COLO668 (cell line): Measurements from ENCODE around the gene ZNF507.

Source experiments
- DNase-seq: peaks from one replicate; lab custom pipeline; 2025; ENCODE audit not compliant: unreplicated experiment; lab: John Stamatoyannopoulos, UW

ZNF507 gene

DNA sequence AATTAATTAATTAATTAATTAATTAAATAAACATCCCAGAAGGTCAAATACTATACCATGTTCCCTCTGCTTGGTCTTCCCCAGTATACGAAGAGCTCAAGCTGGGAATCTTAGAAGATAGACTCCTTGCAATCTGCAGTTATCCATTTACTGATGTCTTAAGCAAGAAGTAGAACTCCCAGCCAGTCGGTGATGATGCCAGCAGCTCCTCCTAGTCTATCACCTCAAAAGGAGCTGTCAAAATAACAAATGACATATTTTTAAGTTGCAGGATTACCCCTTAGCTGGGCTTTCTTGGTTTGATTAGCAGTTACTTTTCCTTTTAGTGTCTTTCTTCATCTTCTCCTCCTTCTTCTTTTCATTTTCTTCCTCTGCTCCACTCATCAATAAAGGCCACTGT lies 6.0 kb upstream of the ZNF507 start:
- DNase-seq: no peak

GRCh38 chr19:32339988-32340874 lies 5.2 kb upstream of the ZNF507 start:
- peak; percentile 46 for DNase-seq

- DNase-seq: no peak
Measured at GRCh38 chr19:32342695-32343094, 2.7 kb upstream of the ZNF507 start.

DNA sequence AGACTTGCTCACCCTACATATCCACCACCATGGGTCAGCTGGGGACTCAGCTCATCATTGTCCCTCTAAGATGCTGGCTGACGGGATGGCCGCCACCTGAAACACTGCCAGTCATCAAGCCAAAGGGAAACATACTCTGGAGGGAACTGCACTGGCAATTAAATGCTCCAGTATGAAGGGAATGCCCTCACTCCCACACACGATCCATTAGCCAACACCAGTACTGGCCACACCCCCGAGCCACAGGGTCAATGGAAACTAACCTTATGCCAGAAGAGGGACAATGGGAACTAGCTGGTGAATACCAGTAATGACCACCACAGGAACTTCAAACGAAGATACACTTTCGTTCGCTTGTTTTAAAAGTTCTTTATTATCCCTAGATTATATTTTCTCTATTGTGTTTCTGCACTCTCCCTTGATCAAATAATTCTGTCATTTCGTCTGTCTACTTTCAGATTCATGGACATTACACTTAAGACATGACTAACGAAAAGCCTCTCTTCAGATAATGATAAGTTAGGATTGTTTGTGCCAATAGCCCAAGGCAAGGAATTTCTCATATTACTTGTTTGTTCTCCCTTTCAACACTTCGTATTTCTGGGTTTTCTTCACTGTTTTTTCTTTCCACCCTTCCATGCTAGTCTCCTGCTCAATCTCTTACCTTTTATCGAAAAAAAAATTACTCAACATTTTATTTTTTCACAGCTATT lies 1.7 kb upstream of the ZNF507 start:
- no peak for DNase-seq

- no peak for DNase-seq
Measured at GRCh38 chr19:32346901-32347300, 1.5 kb downstream of the ZNF507 start.

GRCh38 chr19:32347573-32347972 lies 2.2 kb downstream of the ZNF507 start:
- no peak for DNase-seq

- DNase-seq: peak; percentile 7
Measured at GRCh38 chr19:32349051-32349450, 3.6 kb downstream of the ZNF507 start.

DNA sequence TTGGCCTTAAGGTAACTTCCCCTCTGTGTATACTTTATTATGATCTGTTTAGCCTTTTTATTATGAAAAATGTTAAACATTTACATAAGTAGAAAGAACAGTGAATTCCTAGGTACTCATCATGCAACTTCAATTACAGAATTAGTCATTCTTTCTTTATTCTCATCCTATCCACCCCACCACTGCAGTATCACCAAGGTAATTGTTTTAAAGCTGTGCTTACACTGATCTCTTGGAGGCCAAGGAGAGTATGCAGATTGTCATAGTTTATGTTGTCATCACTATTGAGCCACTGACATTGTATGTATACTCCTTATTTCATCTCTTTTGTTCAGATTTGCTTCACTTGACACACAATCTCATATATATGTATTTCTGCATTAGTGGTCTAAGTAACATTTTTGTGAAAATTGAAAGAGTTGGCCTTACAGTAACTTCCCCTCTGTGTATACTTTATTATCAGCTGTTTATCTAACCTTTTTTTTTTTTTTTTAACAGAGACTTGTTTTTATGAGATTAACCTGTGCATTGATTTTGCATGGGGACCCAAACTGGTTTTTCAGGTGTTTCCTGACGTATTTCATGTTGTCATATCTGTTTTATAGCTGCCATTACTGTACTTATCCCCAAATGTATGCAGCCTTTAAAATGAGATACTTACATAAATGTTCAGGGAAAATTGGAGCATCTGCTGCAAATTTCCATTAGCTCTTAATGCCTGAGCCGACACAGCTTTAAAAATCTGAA lies 4.5 kb downstream of the ZNF507 start:
- no peak for DNase-seq

GRCh38 chr19:32350471-32350865 lies 5.1 kb downstream of the ZNF507 start:
- DNase-seq: no peak

- no peak for DNase-seq
Measured at GRCh38 chr19:32350987-32351348, 5.6 kb downstream of the ZNF507 start.

GRCh38 chr19:32352241-32352630 lies 6.8 kb downstream of the ZNF507 start:
- DNase-seq: no peak

GRCh38 chr19:32354345-32354744 lies 8.9 kb downstream of the ZNF507 start:
- no peak for DNase-seq

DNA sequence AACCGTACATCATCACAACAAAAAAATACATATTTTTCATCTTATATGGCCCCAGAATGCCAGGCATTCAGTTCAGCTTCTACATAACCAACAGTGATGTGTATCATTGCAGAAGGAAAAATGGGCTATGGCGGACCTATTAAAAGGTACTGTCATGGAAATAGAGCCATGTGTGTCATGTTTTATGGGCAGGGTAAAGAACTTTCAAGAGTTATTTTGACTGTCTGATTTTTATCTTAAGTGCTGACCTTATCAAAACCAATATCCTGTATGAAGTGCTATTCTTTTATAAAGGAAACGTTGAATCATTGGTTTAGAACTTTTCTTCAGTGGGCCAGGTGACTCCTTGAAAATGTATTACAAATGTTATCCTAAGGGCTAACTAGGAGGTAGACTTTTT lies 9.9 kb downstream of the ZNF507 start:
- DNase-seq: no peak

DNA sequence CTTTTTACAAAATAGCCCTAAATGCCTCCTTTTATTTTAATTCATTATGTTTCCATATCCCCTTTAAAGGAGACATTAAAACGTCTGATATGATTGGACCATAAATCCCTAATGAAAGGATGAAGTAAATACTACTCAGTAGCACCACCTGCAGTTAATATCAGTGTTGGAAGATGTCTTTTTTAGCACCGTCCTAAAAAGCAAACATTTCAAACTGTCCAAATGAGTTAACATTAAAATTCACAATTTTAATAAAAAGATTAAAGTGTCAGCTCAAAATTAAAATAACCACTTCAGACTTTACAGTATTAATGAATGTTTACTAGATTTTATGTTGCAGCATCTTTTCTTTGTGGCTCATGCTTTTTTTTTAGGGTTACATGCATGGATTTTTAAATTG lies 12.3 kb downstream of the ZNF507 start:
- DNase-seq: no peak

GRCh38 chr19:32358321-32358720 lies 12.9 kb downstream of the ZNF507 start:
- no peak for DNase-seq

GRCh38 chr19:32359581-32359980 lies 14.2 kb downstream of the ZNF507 start:
- DNase-seq: no peak

DNA sequence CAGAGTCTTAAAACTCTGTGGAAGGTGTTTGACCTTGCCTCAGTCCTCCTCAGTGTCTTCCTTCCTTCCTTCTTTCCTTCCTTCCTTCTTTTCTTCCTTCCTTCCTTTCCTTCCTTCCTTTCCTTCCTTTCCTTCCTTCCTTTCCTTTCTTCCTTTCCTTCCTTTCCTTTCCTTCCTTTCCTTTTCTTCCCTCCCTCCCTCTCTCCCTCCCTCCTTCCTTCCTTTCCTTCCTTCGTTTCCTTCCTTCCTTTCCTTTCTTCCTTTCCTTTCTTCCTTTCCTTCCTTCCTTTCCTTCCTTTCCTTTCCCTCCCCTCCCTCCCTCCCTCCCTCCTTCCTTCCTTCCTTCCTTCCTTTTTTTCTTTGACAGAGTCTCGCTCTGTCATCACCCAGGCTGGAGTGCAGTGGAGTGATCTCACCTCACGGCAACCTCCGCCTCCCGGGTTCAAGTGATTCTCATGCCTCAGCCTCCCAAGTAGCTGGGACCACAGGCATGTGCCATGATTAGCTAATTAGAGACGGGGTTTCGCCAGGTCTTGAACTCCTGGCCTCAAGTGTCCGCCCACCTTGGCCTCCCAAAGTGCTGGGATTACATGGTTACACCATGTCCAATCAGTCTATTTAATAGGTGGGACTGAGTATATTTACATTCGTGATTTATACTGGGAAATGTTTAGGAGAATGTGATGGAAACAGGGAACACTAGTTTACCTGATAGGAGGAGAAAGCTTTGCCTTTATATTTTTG lies 16.3 kb downstream of the ZNF507 start:
- DNase-seq: no peak

- no peak for DNase-seq
Measured at GRCh38 chr19:32362318-32362691, 16.9 kb downstream of the ZNF507 start.

DNA sequence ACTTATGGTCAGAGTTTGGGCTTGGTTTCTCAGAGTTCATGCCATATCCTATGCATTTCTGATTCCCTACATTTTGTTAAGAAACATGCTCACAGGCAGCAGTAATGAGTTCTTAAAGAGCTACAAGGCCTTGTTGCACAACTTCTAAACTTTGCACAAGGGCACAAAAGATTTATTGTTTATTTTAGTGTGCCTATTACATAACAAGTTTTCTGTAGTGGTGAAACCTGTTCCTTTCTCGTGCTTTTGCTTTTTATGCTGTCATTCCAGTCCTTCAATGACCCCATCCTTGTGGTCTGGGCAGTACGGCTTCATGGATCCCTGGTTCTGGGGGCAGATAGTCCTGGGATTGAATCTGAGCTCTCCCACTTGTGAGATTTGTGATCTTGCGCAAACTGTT lies 17.8 kb downstream of the ZNF507 start:
- DNase-seq: no peak

DNA sequence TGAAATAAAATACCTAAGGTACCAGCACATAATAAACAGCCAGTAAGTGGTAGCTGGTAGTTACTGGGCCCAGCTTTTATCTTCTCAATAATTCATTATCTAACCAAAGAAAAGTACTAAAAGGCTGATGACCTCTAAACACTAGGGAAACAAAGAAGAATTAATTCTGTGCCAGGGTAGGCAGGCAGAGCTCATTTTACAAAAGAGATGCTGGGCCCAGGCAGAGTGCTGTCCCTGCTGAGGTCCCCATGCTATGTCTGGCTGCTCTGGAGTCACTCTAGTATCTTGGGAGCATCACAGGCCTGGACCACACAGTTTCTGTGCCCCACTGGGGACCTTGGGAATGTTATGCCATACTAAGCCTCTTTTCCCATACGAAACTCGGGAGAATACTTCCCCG lies 18.2 kb downstream of the ZNF507 start:
- DNase-seq: no peak

- DNase-seq: no peak
Measured at GRCh38 chr19:32364040-32364439, 18.6 kb downstream of the ZNF507 start.
